ENCODE data around the gene HOXB4.

HOXB4 gene

DNA sequence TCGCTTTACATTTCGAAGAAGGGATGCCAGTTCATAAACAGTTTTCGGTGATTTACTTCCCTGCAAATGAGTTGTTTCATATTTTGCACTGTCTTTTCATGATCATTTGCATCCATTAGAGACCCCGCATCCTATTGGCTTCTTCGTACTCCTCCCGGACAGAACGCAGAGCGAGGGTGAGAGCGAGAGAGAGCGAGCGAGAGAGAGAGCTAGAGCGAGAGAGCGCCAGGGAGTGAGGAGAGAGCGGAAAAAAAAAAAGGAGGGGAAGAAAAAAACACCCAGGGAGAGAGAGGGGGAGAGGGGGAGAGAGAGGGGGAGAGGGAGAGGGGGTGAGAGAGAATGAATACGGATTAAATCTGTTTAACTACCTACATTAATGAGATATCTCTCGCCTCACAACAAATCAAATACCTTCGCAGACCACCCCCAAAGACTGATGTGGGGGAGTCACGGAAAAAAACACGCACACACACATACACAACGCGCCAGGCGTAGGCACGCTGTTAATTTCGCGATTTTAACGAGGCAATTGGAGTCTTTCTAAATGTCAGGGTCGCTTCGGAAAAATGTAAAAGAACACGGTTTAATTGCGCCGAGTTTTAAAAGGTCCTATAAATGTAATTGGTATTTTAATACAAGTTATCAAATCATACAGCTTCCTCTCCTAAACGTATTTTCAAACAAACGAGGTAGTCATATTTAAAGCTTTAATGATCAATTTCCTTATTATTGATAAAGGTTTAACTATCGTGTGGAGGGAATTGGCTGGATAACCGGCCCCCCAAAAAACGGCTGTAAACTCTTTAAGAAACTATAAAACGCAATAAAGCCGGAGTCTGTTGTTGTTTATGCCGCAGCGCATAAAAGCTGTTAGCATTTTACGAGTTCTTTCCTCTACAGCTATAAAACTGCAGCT lies 37.2 kb upstream of the HOXB4 start, which contains the start of gene HOXB8:
TSS of gene HOXB8 (minus strand) at position 246 of the 916 bp plus-strand sequence. CDS start 588 bp downstream, outside the sequence.
- no peak for DNase-seq

GRCh38 chr17:48613862-48614694 lies 35.9 kb upstream of the HOXB4 start:
- no peak for DNase-seq

- peak; percentile 53 for DNase-seq
Observed at GRCh38 chr17:48612854-48613691, 34.9 kb upstream of the HOXB4 start.

DNA sequence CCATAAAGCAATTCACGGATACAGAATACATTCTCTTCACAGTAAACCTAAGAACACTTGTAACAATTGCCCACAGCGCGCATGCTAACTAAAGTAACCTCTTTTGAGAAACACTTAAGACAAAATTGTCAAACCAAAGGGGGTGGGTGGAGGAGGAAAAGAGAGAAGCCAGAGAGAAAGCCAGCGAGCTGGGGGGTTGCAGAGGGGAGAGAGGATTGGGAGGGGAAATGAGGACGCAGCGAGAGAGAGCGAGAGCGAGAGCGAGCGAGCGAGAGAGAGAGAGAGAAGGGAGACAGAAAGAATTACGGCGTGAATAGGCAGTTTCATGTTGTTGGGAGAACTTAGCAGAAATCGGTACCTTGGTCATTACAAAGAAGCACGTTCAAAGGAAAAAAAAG lies 34.3 kb upstream of the HOXB4 start:
- no peak for DNase-seq

- no peak for DNase-seq
Observed at GRCh38 chr17:48611681-48612455, 33.7 kb upstream of the HOXB4 start.

DNA sequence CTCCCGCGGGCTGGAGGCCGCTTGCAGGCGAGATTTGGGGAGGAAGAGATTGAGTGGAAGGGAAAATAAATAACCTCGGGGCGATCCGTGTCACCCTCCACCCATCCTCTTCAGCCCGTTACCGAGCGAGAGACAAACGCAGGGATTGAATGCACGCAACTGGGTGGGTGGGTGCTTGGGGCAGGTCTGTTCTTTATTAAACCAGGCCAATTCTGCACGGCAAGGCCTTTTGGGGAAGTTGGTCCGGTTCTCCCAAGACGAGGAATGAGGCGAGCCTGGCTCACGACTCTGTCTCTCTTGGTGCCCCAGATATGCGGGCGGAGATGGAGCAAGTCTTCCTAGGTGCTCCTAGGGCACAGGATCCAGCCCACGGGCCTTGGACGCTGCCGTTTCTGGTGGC lies 33.1 kb upstream of the HOXB4 start:
- no peak for DNase-seq

- peak; percentile 73 for DNase-seq
Observed at GRCh38 chr17:48610282-48611211, 32.4 kb upstream of the HOXB4 start, which contains the start of gene HOXB7. TSS of gene HOXB7 (minus strand) at chr17:48611017. CDS start at chr17:48610918, 99 bp downstream.

- DNase-seq: no peak
Observed at GRCh38 chr17:48609759-48610281, 31.7 kb upstream of the HOXB4 start.

DNA sequence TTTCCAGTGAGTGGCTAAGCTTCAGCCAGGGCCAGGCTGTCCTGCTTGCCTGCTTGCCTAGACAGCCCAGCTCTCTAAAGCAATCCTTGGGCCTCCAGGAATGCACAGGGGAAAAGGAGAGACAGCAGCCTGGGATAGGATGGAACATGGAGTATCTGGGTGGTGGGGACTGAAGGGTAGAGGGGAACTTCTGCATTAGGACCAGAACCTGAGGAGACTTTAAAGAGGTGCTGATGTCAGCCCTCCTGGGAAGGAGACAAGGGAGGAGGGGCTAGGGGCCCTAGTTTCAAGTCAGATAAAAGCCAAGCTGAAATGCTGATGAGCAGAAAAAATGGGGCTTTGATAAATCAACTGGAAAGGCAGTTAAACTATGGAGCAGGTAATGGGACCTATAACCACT lies 30.9 kb upstream of the HOXB4 start:
- DNase-seq: no peak

DNA sequence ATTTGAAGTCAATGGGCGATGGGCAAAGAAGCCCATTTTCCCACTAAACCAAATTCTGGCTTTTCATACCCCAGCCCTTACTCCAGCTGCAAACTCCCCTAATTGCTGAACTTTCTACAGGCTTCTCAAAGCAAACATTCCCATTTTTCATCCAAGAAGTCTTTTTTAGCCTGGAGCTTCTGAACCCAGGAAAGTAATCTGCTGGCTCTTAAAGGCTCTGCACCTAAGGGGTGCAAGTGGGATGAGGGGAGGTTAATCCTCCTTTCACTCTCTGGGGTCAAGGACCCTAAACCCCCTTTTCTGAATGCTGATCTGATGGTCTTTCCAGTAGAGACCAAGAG lies 30.3 kb upstream of the HOXB4 start:
- DNase-seq: no peak

GRCh38 chr17:48606892-48607614 lies 28.9 kb upstream of the HOXB4 start:
- no peak for DNase-seq

GRCh38 chr17:48605991-48606891 lies 28.1 kb upstream of the HOXB4 start:
- DNase-seq: no peak

DNA sequence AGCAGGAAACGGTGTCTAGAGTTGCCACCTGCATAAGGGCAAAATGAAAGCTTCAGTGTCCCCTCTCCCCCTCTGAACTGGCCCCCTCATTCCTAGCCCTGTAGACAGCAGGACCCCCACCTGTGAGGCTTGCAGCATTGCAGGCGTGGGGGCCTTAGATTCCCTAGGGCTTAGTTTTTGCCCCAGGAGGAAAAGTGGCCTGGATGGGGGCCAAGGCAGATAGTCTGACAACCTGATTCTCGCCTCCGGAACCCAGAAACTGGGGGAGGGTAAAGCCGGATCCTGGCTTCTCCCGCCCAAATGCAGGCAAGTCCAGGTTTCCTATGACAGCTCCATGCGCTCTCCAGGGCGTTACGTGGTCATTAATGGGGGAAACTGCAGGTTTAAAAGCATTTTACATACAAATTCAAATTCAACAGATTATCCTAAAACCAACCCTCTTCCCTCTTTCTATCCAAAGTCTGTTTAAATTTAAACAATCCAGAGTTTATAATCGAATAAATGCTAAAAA lies 27.3 kb upstream of the HOXB4 start:
- DNase-seq: no peak

GRCh38 chr17:48604770-48605329 lies 26.7 kb upstream of the HOXB4 start, which contains the start of gene HOXB6:
TSS of gene HOXB6 (minus strand) at chr17:48604986. CDS start at chr17:48598150, 6,836 bp downstream.
- no peak for DNase-seq

- DNase-seq: no peak
Observed at GRCh38 chr17:48603959-48604769, 26.0 kb upstream of the HOXB4 start.

GRCh38 chr17:48601539-48602425 lies 23.6 kb upstream of the HOXB4 start:
- DNase-seq: no peak
